Trophoblast cell (in vitro differentiated cells and primary cell): ENCODE measurements around the gene NINJ2.
"Not testable (repeated sequence)": the region's sequence is repeated elsewhere in the genome, so short reads cannot be mapped to it uniquely, and the experiment has no call there.

ENCODE experiments used
- DNase-seq, 2 donors: peaks; one replicate each; pipeline ENCODE4 v3.0.0-alpha.2; 2016
- H2AFZ ChIP-seq: 2 replicates; pipeline ENCODE4 v1.6.1; 2013; ENCODE audit warnings: low read length, moderate library complexity, mild to moderate bottlenecking; ENCODE audit not compliant: insufficient read depth, poor library complexity
- H2AK5ac ChIP-seq: 2 replicates; pipeline ENCODE4 v1.6.1; 2013; ENCODE audit warnings: mild to moderate bottlenecking, low read length
- H2BK120ac ChIP-seq: 2 replicates; pipeline ENCODE4 v1.6.1; 2013; ENCODE audit warnings: low read length, mild to moderate bottlenecking, moderate library complexity; ENCODE audit not compliant: insufficient read depth, poor library complexity
- H2BK12ac ChIP-seq: 2 replicates; pipeline ENCODE4 v1.6.1; 2013; ENCODE audit warnings: mild to moderate bottlenecking, low read length, moderate library complexity
- H2BK5ac ChIP-seq: 2 replicates; pipeline ENCODE4 v1.6.1; 2013; ENCODE audit warnings: low read length, low read depth, moderate library complexity, mild to moderate bottlenecking; ENCODE audit not compliant: poor library complexity
- H3K14ac ChIP-seq: 2 replicates; pipeline ENCODE4 v1.6.1; 2013; ENCODE audit warnings: mild to moderate bottlenecking, low read length
- H3K18ac ChIP-seq: 2 replicates; pipeline ENCODE4 v1.6.1; 2013; ENCODE audit warnings: mild to moderate bottlenecking, low read length
- H3K23ac ChIP-seq: 2 replicates; pipeline ENCODE4 v1.6.1; 2013; ENCODE audit warnings: low read length
- H3K27ac ChIP-seq: 2 replicates; pipeline ENCODE4 v1.5.1; 2013; ENCODE audit warnings: low read depth, mild to moderate bottlenecking, inconsistent platforms, low read length, moderate library complexity
- H3K27me3 ChIP-seq: 2 replicates; pipeline ENCODE4 v1.6.1; 2013; ENCODE audit warnings: inconsistent platforms, mild to moderate bottlenecking, low read length, moderate library complexity; ENCODE audit not compliant: insufficient read depth
- H3K36me3 ChIP-seq, 2 experiments: 1 replicate in 1 of 2; 2 replicates in 1 of 2; pipeline ENCODE4 v1.6.1; 2013; ENCODE audit warnings: low read length in 2 of 2, mild to moderate bottlenecking in 2 of 2, moderate library complexity in 1 of 2; ENCODE audit not compliant: insufficient read depth in 2 of 2, control insufficient read depth in 1 of 2
- H3K4ac ChIP-seq: 2 replicates; pipeline ENCODE4 v1.6.1; 2013; ENCODE audit warnings: low read depth, mild to moderate bottlenecking, low read length, moderate library complexity
- H3K4me1 ChIP-seq, 2 experiments: 1 replicate in 1 of 2; 2 replicates in 1 of 2; pipeline ENCODE4 v1.6.1; 2013; ENCODE audit warnings: low read length in 2 of 2, mild to moderate bottlenecking in 2 of 2, moderate library complexity in 1 of 2; ENCODE audit not compliant: insufficient read depth in 2 of 2, control insufficient read depth in 1 of 2
- H3K4me2 ChIP-seq: 2 replicates; pipeline ENCODE4 v1.6.1; 2013; ENCODE audit warnings: inconsistent platforms, mild to moderate bottlenecking, low read length, moderate library complexity
- H3K4me3 ChIP-seq: 2 replicates; pipeline ENCODE4 v1.5.1; 2013; ENCODE audit warnings: mild to moderate bottlenecking, low read depth, low read length, inconsistent platforms
- H3K79me1 ChIP-seq: one replicate; pipeline ENCODE4 v1.6.1; 2013; ENCODE audit warnings: low read length
- H3K79me2 ChIP-seq: 2 replicates; pipeline ENCODE4 v1.6.1; 2013; ENCODE audit warnings: low read length, mild to moderate bottlenecking; ENCODE audit not compliant: control insufficient read depth, insufficient read depth, poor library complexity
- H3K9ac ChIP-seq: 2 replicates; pipeline ENCODE4 v1.6.1; 2013; ENCODE audit warnings: mild to moderate bottlenecking, low read length
- H3K9me3 ChIP-seq: 2 replicates; pipeline ENCODE4 v1.6.1; 2013; ENCODE audit warnings: low read depth, mild to moderate bottlenecking, control low read depth, inconsistent platforms, low read length; ENCODE audit not compliant: insufficient read depth
- H4K12ac ChIP-seq: 2 replicates; pipeline ENCODE4 v1.6.1; 2013; ENCODE audit warnings: low read depth, mild to moderate bottlenecking, low read length, moderate library complexity
- H4K8ac ChIP-seq: 2 replicates; pipeline ENCODE4 v1.6.1; 2013; ENCODE audit warnings: low read depth, mild to moderate bottlenecking, low read length, moderate library complexity
- H4K91ac ChIP-seq: one replicate; pipeline ENCODE4 v1.6.1; 2013; ENCODE audit warnings: low read depth, mild to moderate bottlenecking, low read length, moderate library complexity
- WGBS: extraction: QIAGEN DNeasy Blood & Tissue Kit; methylation state at CpG from one replicate; pipeline ENCODE4 v1.1.7; 2013; ENCODE audit warnings: missing lambda C conversion rate; ENCODE audit not compliant: insufficient read length, insufficient coverage; ENCODE audit errors: extremely low coverage; 5-methylcytosine and 5-hydroxymethylcytosine counted together

The NINJ2 gene

DNA sequence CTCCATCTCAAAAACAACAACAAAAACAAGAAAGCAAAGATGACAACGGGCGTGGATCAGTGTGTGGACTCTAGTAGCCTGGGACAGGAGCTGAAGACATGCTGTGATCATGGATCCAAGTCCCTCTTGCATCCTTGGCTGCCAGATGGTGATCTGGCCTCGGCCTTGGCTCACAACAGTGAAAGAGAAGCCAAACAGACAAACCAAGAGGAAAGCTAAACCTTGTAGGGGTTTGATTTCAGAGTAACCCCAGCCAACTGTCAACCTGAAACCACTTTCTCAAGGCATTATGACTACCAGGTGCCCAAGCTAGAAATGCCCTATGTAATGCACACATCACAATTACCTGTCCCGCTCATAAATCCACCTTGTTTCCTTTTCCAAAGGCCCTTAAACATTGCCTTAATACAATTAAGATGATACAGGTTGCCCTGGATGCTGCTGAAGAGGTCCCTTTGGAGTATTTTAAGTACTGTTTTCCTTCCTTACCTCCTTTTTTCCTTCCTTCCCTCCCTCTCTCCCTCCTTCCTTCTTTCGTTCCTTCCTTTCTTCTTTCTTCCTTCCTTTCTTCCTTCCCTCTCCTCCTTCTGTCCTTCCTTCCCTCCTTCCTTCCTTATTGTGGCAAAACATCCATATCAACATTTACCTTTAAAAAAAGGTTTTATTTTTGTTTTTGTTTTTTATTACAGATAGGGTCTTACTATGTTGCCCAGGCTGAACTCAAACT lies 41.4 kb upstream of the NINJ2 start:
- Histone ChIP-seq H2BK12ac (no peak overlapping the region), H4K8ac (no peak overlapping the region), H3K4me2 (no peak overlapping the region), H3K27ac (no peak overlapping the region), H3K9me3 (no peaks in the 10 kb centered on the region), H3K4me3 (no peak overlapping the region), H3K14ac (no peak overlapping the region), H3K79me1 (no peaks in the 10 kb centered on the region), H3K9ac (no peak overlapping the region), H3K79me2 (no peaks in the 10 kb centered on the region), H2BK5ac (no peak overlapping the region), H3K4me1 (no peaks in the 10 kb centered on the region), H2AFZ (no peak overlapping the region), H3K23ac (no peak overlapping the region), H4K12ac (no peak overlapping the region), H3K36me3 (no peaks in the 10 kb centered on the region), H3K27me3 (no peaks in the 10 kb centered on the region), H3K4ac (no peak overlapping the region), H3K18ac (no peak overlapping the region), H2BK120ac (no peak overlapping the region), H4K91ac (no peak overlapping the region), H2AK5ac (no peak overlapping the region)
- DNase-seq: no peak
- no CpG with 5 or more reads among the region's 5 CpGs for WGBS

DNA sequence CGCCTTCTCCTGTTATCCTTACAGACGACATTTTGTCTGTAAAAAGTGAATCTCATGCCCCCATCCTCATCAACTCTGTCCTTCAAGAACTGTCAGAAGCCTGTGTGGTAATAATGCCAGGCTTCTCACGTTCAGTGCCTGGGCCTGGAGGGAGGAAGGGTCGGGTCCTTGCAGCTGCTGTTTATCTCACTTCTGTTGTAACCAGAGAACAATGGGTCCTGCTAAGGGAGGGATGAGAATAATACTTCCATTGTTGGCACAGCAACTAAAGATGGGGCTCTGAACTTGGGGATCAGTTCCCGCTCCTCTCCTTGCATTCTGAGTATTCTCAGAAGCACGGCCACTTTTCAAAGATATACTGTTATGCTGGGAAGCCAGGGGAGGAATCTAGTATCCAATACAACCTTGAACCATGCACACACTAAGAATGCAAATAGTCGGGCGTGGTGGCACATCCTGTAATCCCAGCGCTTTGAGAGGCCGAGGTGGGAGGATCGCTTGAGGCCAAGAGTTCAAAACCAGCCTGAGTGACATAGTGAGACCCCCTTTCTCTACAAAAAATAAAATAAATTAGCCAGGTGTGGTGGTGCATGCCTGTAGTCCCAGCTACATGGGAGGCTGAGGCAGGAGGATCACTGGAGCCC lies 38.8 kb upstream of the NINJ2 start:
- H3K4me2 ChIP-seq: no peak overlapping the region
- H3K23ac ChIP-seq: no peak overlapping the region
- no CpG with 5 or more reads among the region's 11 CpGs for WGBS
- H3K9me3 ChIP-seq: peaks cover 3% of the 10 kb centered on the region
- H3K79me2 ChIP-seq: no peaks in the 10 kb centered on the region
- H2AFZ ChIP-seq: no peak overlapping the region
- no peak overlapping the region for H4K12ac ChIP-seq
- H2BK12ac ChIP-seq: no peak overlapping the region
- H2BK5ac ChIP-seq: no peak overlapping the region
- no peak overlapping the region for H3K18ac ChIP-seq
- H3K4me1 ChIP-seq: no peaks in the 10 kb centered on the region
- no peak overlapping the region for H3K9ac ChIP-seq
- no peak overlapping the region for H3K14ac ChIP-seq
- H3K27me3 ChIP-seq: no peaks in the 10 kb centered on the region
- H3K4me3 ChIP-seq: no peak overlapping the region
- no peak for DNase-seq
- H4K91ac ChIP-seq: no peak overlapping the region
- H4K8ac ChIP-seq: no peak overlapping the region
- H3K27ac ChIP-seq: no peak overlapping the region
- H3K4ac ChIP-seq: no peak overlapping the region
- H3K36me3 ChIP-seq: no peaks in the 10 kb centered on the region
- no peaks in the 10 kb centered on the region for H3K79me1 ChIP-seq
- no peak overlapping the region for H2AK5ac ChIP-seq
- H2BK120ac ChIP-seq: no peak overlapping the region

DNA sequence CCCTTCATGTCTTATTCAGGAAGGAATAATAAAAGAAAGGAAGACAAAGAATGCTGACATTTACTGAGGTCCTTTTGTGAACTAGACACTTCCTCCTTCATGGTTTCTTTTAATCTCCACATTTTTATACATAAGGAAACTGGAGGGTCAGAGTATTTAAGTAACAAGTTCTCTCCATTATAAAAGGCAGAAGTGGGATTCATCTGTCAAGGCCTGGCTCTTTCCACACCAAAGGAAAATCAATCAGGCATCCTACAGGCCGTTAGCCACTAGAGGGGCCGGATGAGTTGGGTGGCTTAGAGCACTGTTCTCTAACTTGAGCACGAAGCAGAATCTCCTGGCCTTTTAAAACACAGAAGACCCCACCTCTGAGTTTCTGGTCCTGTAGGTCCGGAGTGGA lies 36.8 kb upstream of the NINJ2 start:
- Histone ChIP-seq H2BK5ac (no peak overlapping the region), H3K18ac (no peak overlapping the region), H3K79me2 (no peaks in the 10 kb centered on the region), H2BK12ac (no peak overlapping the region), H3K23ac (no peak overlapping the region), H3K9ac (no peak overlapping the region), H3K79me1 (no peaks in the 10 kb centered on the region), H3K4me1 (no peaks in the 10 kb centered on the region), H3K14ac (no peak overlapping the region), H2BK120ac (no peak overlapping the region), H3K4me3 (no peak overlapping the region), H3K4ac (no peak overlapping the region), H4K12ac (no peak overlapping the region), H3K27ac (no peak overlapping the region), H2AFZ (no peak overlapping the region), H4K91ac (no peak overlapping the region), H3K36me3 (no peaks in the 10 kb centered on the region), H2AK5ac (no peak overlapping the region), H3K9me3 (peaks cover 5% of the 10 kb centered on the region), H3K27me3 (no peaks in the 10 kb centered on the region), H4K8ac (no peak overlapping the region), H3K4me2 (no peak overlapping the region)
- no peak for DNase-seq
- WGBS: no CpG with 5 or more reads among the region's 4 CpGs

DNA sequence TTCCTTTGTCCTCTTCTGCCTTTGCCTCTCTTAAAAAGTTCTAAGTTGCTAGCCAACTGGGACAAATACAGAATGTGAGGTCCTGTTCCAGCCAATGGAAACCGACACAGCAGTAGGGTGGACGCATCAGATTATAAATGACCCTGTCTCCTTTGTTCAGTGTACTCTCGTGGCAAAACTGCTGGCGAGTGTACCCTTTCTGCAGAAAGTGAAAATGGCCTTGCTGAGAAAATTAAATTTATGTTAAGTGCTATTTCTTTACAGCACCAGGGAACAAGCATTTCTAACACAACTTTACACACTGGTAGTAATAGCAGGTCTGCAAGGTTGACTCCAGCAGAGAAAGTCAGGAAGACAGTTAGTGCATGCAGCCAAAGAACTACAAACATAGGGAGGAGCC lies 35.0 kb upstream of the NINJ2 start:
- not testable (repeated sequence) for H3K9ac ChIP-seq, H3K36me3 ChIP-seq, H3K4me2 ChIP-seq, H3K27ac ChIP-seq, H2AK5ac ChIP-seq, H4K12ac ChIP-seq, H3K79me1 ChIP-seq, H3K14ac ChIP-seq, H3K4ac ChIP-seq, H4K8ac ChIP-seq, H4K91ac ChIP-seq, H3K9me3 ChIP-seq, DNase-seq, H3K27me3 ChIP-seq, H2BK120ac ChIP-seq, H2AFZ ChIP-seq, H3K4me3 ChIP-seq, H3K18ac ChIP-seq, H3K23ac ChIP-seq, H3K79me2 ChIP-seq, H2BK5ac ChIP-seq, H2BK12ac ChIP-seq, H3K4me1 ChIP-seq
- no CpG with 5 or more reads among the region's 4 CpGs for WGBS
